K562 treated with DMSO at 1 percent for 48 hours (cell line): ENCODE results near the gene RFXANK. TPM values are rescaled to one million over a fixed set of nuclear protein-coding genes. Genes with fewer than 3 reads are reported as not detected.

Experiments used
- total RNA-seq: library from RNA; unstranded; fragments of 300-600 nt; gene quantifications from 2 replicates; pipeline ENCODE4 v1.2.3, GENCODE V29; 2022; ENCODE audit warnings: low replicate concordance; ENCODE audit errors: extremely low read depth

The RFXANK gene
- not detected in 2 replicates for total RNA-seq

GRCh38 chr19:19192078-19192882 lies at the start of gene RFXANK, which contains the start of gene BORCS8:
TSS of gene RFXANK (plus strand) at chr19:19192258. CDS start at chr19:19193947, 1,689 bp downstream.
TSS of gene BORCS8 (minus strand) at chr19:19192152. CDS start at chr19:19192117, 35 bp downstream.

GRCh38 chr19:19170053-19170872 lies 21.8 kb upstream of the RFXANK start, which contains the start of gene MEF2B:
TSS of gene MEF2B (minus strand) at chr19:19170263. CDS start at chr19:19150735, 19,528 bp downstream.

GRCh38 chr19:19203012-19203856 lies 11.2 kb downstream of the RFXANK start, which contains the start of gene NR2C2AP:
TSS of gene NR2C2AP (minus strand) at chr19:19203414. CDS start at chr19:19203060, 354 bp downstream.

GRCh38 chr19:19211499-19212420 lies 19.7 kb downstream of the RFXANK start, which contains the start of gene NCAN:
TSS of gene NCAN (plus strand) at chr19:19211958. CDS start at chr19:19216954, 4,996 bp downstream.

Other genes with a start within 250 kb of the RFXANK start
- gene SUGP2, start 158.7 kb upstream of the RFXANK start, total RNA-seq = not detected in 2 replicates
- gene ARMC6, start 158.7 kb upstream of the RFXANK start, total RNA-seq = not detected in 2 replicates
- not detected in 2 replicates for gene SLC25A42, start 128.3 kb upstream of the RFXANK start, total RNA-seq
- gene TMEM161A, start 53.8 kb upstream of the RFXANK start, total RNA-seq = not detected in 2 replicates
- gene MEF2B, start 22.0 kb upstream of the RFXANK start, total RNA-seq = not detected in 2 replicates
- gene BORCS8, start 106 bp upstream of the RFXANK start, total RNA-seq = not detected in 2 replicates
- gene NR2C2AP, start 11.2 kb downstream of the RFXANK start, total RNA-seq = not detected in 2 replicates
- not detected in 2 replicates for gene NCAN, start 19.7 kb downstream of the RFXANK start, total RNA-seq
- gene TM6SF2, start 81.0 kb downstream of the RFXANK start, total RNA-seq = not detected in 2 replicates
- gene SUGP1, start 128.3 kb downstream of the RFXANK start, total RNA-seq = not detected in 2 replicates
- not detected in 2 replicates for gene MAU2, start 128.6 kb downstream of the RFXANK start, total RNA-seq
- gene GATAD2A, start 213.4 kb downstream of the RFXANK start, total RNA-seq = not detected in 2 replicates